ENCODE results near the gene TUSC2. TPM values are rescaled to one million over a fixed set of nuclear protein-coding genes. Genes with fewer than 3 reads are reported as not detected.
A peak's percentile ranks its signal among the peaks of the same experiment; 100 is the strongest.

The TUSC2 gene
- total and polyA plus RNA-seq, 2 of the 13 experiments (the other 11 are each of a cell fraction or from before 2014, with no cell fraction given): 36.7 to 39.1 TPM

GRCh38 chr3:50337175-50337861 lies 9.3 kb upstream of the TUSC2 start (continued):
- TF ChIP-seq ZNF775 (CRISPR knock-in tag; IDR thresholded peaks at IDR 0.05; ENCODE audit: borderline replicate concordance): no peak
- peak; percentile 36 for TF ChIP-seq ASH2L (IDR thresholded peaks at IDR 0.05; ENCODE audit: insufficient read length, low read depth, low read length)
- TF ChIP-seq KLF9 (CRISPR knock-in tag; IDR thresholded peaks at IDR 0.05; ENCODE audit: low read depth): no peak
- TF ChIP-seq TCF7L2 (IDR thresholded peaks at IDR 0.05; ENCODE audit: low read depth, low read length): no peak
- TF ChIP-seq TP53 (CRISPR knock-in tag; conservative IDR thresholded peaks at IDR 0.05): no peak
- TF ChIP-seq RXRB (CRISPR knock-in tag; IDR thresholded peaks at IDR 0.05; ENCODE audit: borderline replicate concordance): peak; percentile 40; the same call in 1 of the 2 replicates
- peak; percentile 95 for TF ChIP-seq HOXA9 (CRISPR knock-in tag; IDR thresholded peaks at IDR 0.05; ENCODE audit: borderline replicate concordance)
- no peak for TF ChIP-seq RFX1 (IDR thresholded peaks at IDR 0.05)
- TF ChIP-seq NFATC3 (CRISPR knock-in tag; IDR thresholded peaks at IDR 0.05): no peak
- TF ChIP-seq GATAD2A (CRISPR knock-in tag; IDR thresholded peaks at IDR 0.05): peak; percentile 41; the same call in 1 of the 2 replicates
- TF ChIP-seq PRMT3 (CRISPR knock-in tag; IDR thresholded peaks at IDR 0.05; ENCODE audit: borderline replicate concordance, low read depth): no peak; the same call in 1 of the 2 replicates
- no peak for TF ChIP-seq DPF2 (CRISPR knock-in tag; IDR thresholded peaks at IDR 0.05; ENCODE audit: borderline replicate concordance, low read depth)
- peak; percentile 94 for TF ChIP-seq BHLHE40 (IDR thresholded peaks at IDR 0.05; ENCODE audit: low read length)
- no peak for TF ChIP-seq ZNF121 (CRISPR knock-in tag; IDR thresholded peaks at IDR 0.05)
- peak; percentile 99 for TF ChIP-seq ZNF546 (CRISPR knock-in tag; conservative IDR thresholded peaks at IDR 0.05)
- no peak; the same call in 1 of the 2 replicates for TF ChIP-seq CBX5 (CRISPR knock-in tag; IDR thresholded peaks at IDR 0.05; ENCODE audit: borderline replicate concordance)
- peak; percentile 84 for TF ChIP-seq DRAP1 (CRISPR knock-in tag; IDR thresholded peaks at IDR 0.05)
- no peak for TF ChIP-seq TRIM24 (CRISPR knock-in tag; IDR thresholded peaks at IDR 0.05)
- no peak for TF ChIP-seq POLR2AphosphoS2 (IDR thresholded peaks at IDR 0.05; ENCODE audit: low read depth, low read length)
- no peak for TF ChIP-seq DNMT3B (CRISPR knock-in tag; conservative IDR thresholded peaks at IDR 0.05)
- no peak for TF ChIP-seq KDM1A (CRISPR knock-in tag; IDR thresholded peaks at IDR 0.05)
- no peak for TF ChIP-seq ZNF44 (CRISPR knock-in tag; IDR thresholded peaks at IDR 0.05)
- TF ChIP-seq ZNF597 (CRISPR knock-in tag; IDR thresholded peaks at IDR 0.05): no peak
- no peak for TF ChIP-seq USF2 (IDR thresholded peaks at IDR 0.05; ENCODE audit: low read depth, low read length)
- TF ChIP-seq USF2 (CRISPR knock-in tag; IDR thresholded peaks at IDR 0.05; ENCODE audit: borderline replicate concordance): peak; percentile 38; the same call in 1 of the 2 replicates
- 0 out of 2 replicates have a peak, but pooled peaks have one; percentile 42 for TF ChIP-seq HNRNPUL1 (IDR thresholded peaks at IDR 0.05; ENCODE audit: low read depth, low read length)
- TF ChIP-seq GTF3A (CRISPR knock-in tag; conservative IDR thresholded peaks at IDR 0.05): peak; percentile 90; the same call in 1 of the 2 replicates

Measured in HepG2 (cell line).